Ramos (cell line): ENCODE results near the gene ZMYND19.
"Not testable (repeated sequence)": the region's sequence is repeated elsewhere in the genome, so short reads cannot be mapped to it uniquely, and the experiment has no call there.

Source experiments
- in situ Hi-C: fragments of 300-500 bp; cut with MboI; formaldehyde crosslinking; loops from one replicate; pipeline ENCODE4 v1.14.3; 2022; ENCODE audit warnings: low sequenced_read_pairs; ENCODE audit not compliant: unreplicated experiment

Gene ZMYND19

DNA sequence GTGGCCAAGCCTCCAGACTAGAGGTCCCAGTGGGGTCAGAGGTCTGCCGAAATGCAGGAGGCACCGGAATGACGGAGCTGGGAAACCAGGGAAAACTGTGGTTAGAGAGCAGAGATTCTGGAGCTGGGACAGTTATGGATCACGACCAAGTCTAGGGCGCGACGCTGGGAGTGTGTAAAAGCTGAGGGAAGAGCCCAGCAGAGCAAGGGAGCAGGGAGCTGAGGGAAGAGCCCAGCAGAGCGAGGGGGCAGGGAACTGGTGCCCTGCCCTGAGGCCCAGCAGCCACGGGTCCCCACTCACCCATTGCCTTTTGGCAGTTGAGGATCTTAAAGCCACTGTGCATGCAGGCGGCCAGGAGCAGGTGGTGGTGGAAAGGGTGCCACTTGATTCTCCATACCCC lies 26.2 kb downstream of the ZMYND19 start:
- in situ Hi-C loops, result no loop called here

- in situ Hi-C loops, result no loop called here
Measured at GRCh38 chr9:137558127-137558526, 32.2 kb downstream of the ZMYND19 start.

DNA sequence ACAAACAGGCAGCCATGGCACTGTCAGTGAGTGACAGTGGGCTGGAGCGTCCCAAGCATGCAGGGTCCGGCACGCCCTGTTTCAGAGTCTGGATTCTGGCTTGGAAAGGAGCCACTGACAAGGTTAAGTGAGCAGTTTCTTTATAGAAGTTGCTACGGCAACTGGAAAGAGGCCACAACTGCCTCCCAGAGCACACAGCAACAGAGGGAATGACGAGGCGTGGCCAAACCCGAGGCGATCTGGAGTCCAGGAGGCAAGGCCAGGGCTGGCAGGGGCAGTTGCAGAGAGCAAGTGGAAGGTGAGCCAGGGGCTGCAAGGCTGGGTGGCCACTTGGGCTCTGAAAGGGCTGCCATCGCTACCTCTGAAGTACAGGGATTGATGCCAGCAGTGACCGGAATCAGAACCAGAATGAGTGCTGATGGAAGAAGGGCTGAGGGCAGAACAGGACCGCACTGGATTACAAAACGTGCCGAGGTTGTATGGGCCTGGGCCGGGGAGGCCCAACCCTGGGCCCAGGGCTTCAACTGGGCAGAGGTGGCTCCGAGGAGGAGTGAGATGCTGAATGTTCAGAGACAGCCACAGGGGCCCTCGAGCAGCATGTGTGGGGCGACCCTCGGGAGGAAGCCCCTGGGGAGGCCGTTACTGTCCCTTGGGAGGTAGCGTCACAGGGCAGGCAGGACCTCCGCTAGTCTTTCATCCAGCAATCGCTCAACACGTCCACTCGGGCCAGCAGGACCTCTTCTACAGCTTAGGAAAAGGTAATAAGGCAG lies 34.1 kb downstream of the ZMYND19 start:
- in situ Hi-C loops, result no loop called here

GRCh38 chr9:137555179-137555578 lies 35.1 kb downstream of the ZMYND19 start:
- in situ Hi-C loops, result no loop called here

DNA sequence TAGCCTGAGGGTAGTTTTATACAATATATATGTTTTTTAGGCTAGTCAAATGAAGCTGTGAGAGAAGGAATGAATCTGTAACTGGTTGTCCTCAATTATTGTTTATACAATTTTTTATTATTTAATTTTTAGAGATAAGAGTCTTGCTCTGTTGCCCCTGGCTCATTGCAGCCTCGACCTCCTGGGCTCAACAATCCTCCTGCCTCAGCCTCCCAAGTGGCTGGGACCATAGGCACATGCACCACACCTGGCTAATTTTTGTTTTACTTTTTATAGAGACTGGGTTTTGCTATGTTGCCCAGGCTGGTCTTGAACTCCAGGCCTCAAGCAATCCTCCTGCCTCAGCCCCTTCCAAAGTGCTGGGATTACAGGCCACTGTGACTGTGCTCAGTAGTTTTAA lies 36.0 kb downstream of the ZMYND19 start:
- in situ Hi-C loops, result no loop called here

DNA sequence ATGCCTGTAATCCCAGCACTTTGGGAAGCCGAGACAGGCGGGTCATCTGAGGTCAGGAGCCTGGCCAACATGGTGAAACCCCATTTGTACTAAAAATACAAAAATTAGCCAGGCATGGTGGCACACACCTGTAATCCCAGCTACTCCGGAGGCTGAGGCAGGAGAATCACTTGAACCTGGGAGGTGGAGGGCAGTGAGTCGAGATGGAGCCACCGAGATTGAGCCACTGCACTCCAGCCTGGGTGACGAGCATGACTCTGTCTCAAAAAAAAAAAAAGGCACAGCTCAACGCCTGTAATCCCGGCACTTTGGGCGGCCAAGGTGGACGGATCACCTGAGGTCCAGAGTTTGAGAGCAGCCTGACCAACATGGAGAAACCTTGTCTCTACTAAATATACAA lies 36.7 kb downstream of the ZMYND19 start:
- in situ Hi-C loops, result not testable (repeated sequence)

DNA sequence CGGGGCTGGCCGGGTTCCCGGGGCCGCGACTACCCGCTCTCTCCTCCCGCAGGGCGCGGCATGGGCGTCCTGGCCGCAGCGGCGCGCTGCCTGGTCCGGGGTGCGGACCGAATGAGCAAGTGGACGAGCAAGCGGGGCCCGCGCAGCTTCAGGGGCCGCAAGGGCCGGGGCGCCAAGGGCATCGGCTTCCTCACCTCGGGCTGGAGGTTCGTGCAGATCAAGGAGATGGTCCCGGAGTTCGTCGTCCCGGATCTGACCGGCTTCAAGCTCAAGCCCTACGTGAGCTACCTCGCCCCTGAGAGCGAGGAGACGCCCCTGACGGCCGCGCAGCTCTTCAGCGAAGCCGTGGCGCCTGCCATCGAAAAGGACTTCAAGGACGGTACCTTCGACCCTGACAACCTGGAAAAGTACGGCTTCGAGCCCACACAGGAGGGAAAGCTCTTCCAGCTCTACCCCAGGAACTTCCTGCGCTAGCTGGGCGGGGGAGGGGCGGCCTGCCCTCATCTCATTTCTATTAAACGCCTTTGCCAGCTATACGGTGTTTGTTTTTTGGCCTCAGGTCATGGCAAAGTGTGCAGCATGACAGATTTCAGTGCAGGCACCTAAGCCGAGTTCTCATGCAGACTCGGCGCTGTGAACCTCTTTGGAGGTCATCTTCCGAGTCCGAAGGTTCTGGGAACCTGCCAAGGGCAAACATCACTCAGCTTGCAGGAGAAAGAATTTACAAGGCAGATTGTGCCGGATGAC lies 38.1 kb downstream of the ZMYND19 start:
- in situ Hi-C loops, result no loop called here

GRCh38 chr9:137551264-137552021 lies 38.9 kb downstream of the ZMYND19 start, which contains the start of gene MRPL41:
MRPL41 (plus strand) TSS chr9:137551879; CDS start chr9:137552082, 203 bp downstream.
- in situ Hi-C loops, result no loop called here

GRCh38 chr9:137550958-137551263 lies 39.4 kb downstream of the ZMYND19 start:
- in situ Hi-C loops, result not testable (repeated sequence)

- in situ Hi-C loops, result no loop called here
Measured at GRCh38 chr9:137550231-137550621, 40.1 kb downstream of the ZMYND19 start, which contains the start of gene PNPLA7. PNPLA7 (minus strand) TSS chr9:137550402; CDS start chr9:137550197, 205 bp downstream.

DNA sequence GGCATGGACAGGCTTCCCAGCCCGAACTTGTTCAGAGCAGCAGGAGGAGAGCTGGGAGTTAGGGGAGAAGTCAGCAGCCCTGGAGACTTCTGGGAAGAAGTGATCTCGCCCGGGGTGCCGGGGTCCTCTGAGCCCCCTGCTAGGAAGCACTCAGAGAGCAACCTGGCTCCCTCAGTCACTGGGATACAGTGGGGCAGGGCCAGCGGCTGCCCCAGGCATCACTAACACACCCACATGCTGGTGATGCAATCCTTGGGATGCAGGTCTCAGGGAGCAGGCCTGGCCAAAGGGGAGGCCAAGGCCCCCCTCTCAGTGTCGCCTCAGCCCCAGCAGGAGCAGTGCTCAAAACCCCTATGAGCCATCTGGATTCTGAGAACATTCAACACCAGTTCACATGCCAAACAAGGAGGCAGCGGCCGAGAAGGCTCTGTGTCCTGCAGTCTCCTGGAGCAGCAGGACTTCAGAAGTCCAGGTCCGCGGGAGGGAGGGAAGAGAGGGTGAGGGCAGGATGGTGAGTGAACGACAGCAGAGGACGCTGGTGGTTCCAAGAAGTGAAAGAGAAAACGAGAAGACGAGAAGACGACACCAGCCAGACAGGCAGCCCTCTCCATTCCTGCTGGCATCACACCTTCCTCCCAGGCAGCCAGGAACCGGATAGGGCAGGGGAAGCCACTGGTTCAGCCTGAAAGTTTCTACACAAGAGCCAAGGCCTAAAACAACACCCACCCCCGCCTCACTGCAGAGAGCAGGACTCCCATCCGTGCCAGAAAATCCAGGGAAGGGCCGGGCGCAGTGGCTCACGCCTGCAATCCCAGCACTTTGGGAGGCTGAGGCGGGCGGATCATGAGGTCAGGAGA lies 42.4 kb downstream of the ZMYND19 start:
- in situ Hi-C loops, result no loop called here

DNA sequence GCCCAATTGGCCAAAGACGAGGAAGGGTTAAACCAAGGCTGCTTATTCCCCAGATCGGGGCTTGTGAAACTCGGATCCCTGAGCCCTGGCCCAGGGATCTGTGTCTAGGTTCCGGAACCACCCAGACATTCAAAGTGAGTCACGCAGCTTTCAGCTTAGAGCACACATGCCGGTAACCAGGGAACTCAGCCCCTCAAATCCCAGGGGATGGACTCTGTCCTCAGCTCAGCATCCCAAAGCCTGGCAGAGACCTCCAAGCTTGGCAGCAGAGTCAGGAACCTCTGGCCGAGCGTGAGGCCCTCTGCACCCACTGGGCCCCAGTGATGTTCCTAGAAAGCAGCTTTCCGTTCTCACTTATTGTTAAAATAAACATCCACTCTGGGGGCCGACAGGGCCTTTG lies 45.2 kb downstream of the ZMYND19 start:
- in situ Hi-C loops, result no loop called here

GRCh38 chr9:137544176-137544760 lies 46.0 kb downstream of the ZMYND19 start:
- in situ Hi-C loops, result no loop called here

DNA sequence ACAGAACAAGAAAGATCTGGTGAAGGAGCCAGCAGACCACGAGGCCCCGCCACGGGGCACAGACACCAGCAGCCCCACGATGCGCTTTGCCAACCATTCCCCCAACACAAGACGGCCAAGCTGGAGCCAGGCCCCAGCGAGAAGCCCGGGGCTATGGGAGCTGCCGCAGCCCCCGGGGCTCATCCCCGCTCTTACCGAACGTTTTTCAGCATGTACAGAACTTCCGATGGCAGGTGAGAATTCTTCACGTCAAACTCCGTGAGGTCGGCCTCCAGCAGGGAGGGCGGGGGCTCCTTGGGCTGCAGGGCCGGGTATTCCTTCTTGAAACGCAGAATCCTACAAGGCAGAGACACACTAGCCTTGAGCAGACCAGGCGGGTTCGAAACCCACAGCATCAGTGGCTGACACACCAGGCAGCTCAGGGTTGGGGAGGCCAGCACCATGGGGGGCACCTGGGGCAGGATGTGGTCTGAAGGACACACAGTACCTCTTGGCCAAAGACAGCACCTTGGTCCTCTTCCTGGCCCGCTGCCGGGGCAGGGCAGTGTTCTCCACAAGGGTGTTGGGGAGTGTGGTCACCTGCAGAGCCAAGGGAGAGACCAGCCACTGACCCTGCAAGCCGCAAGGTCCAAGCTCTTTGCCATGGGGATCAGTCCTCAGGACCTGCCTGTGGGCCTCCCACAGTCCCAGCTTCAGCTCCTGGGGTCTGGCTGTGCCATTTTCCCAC lies 46.9 kb downstream of the ZMYND19 start:
- in situ Hi-C loops, result no loop called here

DNA sequence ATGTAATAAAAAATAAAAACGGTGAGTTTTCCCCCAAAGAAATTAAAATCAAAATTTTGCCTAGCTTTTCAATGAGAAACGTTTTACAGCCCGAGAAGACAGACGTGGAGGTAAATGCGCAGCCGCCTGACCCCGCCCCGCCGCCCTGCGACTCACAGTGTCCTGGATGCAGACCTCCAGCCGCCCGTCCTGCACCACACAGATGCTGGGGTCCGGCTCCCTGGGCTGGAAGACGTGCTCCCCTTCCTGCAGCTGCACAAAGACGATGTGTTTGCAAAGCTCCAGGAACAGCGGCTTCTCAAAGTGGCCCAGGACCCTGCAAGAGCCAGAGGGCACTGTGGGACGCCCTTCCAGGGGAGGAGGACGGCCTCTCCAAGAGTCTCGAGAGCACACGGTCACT lies 47.8 kb downstream of the ZMYND19 start:
- in situ Hi-C loops, result no loop called here

DNA sequence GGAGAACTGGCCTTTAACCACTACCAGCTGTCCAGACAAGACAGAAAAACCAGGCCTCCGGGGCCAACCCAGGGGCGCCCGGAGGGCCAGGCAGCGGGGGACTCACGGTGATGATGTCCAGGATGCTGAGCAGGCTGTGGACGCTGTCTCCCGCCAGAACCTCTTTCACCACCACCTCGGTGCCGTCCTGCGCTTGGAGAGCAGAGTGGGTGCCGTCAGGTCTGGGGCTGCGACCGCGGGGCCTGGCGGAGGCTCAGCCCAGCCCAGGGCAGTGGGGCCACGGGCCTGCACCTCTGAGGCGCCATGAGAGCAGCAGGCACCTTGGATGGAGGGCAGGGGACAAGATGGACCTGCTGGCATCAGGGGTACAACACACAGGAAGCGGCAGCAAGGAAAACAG lies 49.8 kb downstream of the ZMYND19 start:
- in situ Hi-C loops, result no loop called here

GRCh38 chr9:137538058-137538457 lies 52.3 kb downstream of the ZMYND19 start:
- in situ Hi-C loops, result no loop called here

- in situ Hi-C loops, result not testable (repeated sequence)
Measured at GRCh38 chr9:137536594-137537131, 53.6 kb downstream of the ZMYND19 start.

GRCh38 chr9:137535120-137535428 lies 55.2 kb downstream of the ZMYND19 start:
- in situ Hi-C loops, result no loop called here
